IMR-90 (cell line): ENCODE results near the gene RPAP2. TPM values are rescaled to one million over a fixed set of nuclear protein-coding genes. Genes with fewer than 3 reads are reported as not detected.

Experiments
- ATAC-seq: fragments of 200-7000 bp; cut with Tn5 transposase; 2 replicates; pipeline ENCODE4 v1.9.1; 2020; ENCODE audit warnings: low read depth, mild to moderate bottlenecking, moderate library complexity
- BruUV-seq: library from RNA; stranded (reverse); fragments of 400-500 nt; replicated peaks from 2 replicates; lab custom pipeline; 2021; lab: Mats Ljungman, UMichigan
- CTCF ChIA-PET: fragments of 300-600 bp; formaldehyde crosslinking; extraction: SDS; loops from one replicate; lab custom pipeline; 2021; ENCODE audit warnings: antibody characterized with exemption; lab: Yijun Ruan, JAX
- POLR2A ChIA-PET: fragments of 300-600 bp; sonication (Branson Sonifier 250); formaldehyde crosslinking; loops from one replicate; lab custom pipeline; 2022; ENCODE audit warnings: antibody characterized with exemption; ENCODE audit not compliant: unreplicated experiment; lab: Charles Lee
- DNase-seq: peaks from one replicate; pipeline ENCODE4 v3.0.0; 2013
- H2AFZ ChIP-seq: replicated peaks from 2 replicates; pipeline ENCODE3; 2013; ENCODE audit warnings: low read length, mild to moderate bottlenecking; ENCODE audit not compliant: poor library complexity
- H2AK5ac ChIP-seq: 2 replicates; pipeline ENCODE4 v1.6.1; 2013; ENCODE audit warnings: low read depth, low read length, inconsistent platforms
- H2AK9ac ChIP-seq: replicated peaks from 2 replicates; pipeline ENCODE3; 2013; ENCODE audit warnings: mild to moderate bottlenecking, low read depth, low read length, moderate library complexity; ENCODE audit not compliant: poor library complexity
- H2BK120ac ChIP-seq: 2 replicates; pipeline ENCODE4 v1.6.1; 2013; ENCODE audit warnings: low read depth, low read length, inconsistent platforms
- H2BK15ac ChIP-seq: 3 replicates; pipeline ENCODE4 v1.6.1; 2013; ENCODE audit warnings: low read depth, low read length, inconsistent platforms
- H2BK20ac ChIP-seq: 2 replicates; pipeline ENCODE4 v1.6.1; 2013; ENCODE audit warnings: low read depth, mild to moderate bottlenecking, inconsistent platforms, low read length, moderate library complexity
- H2BK5ac ChIP-seq: 2 replicates; pipeline ENCODE4 v1.6.1; 2013; ENCODE audit warnings: mild to moderate bottlenecking, low read depth, low read length, inconsistent platforms; ENCODE audit not compliant: poor library complexity, severe bottlenecking
- H3K14ac ChIP-seq: replicated peaks from 2 replicates; pipeline ENCODE4 v1.6.1; 2013; ENCODE audit warnings: low read depth, low read length, inconsistent platforms
- H3K18ac ChIP-seq: 2 replicates; pipeline ENCODE4 v1.6.1; 2013; ENCODE audit warnings: low read depth, low read length, control low read depth
- H3K23ac ChIP-seq: 2 replicates; pipeline ENCODE4 v1.6.1; 2013; ENCODE audit warnings: low read depth, low read length, inconsistent platforms
- H3K27ac ChIP-seq: 2 replicates; pipeline ENCODE4 v1.5.1; 2013; ENCODE audit warnings: mild to moderate bottlenecking, control low read depth, low read length; ENCODE audit not compliant: insufficient read depth
- H3K27me3 ChIP-seq: 2 replicates; pipeline ENCODE4 v1.6.1; 2013; ENCODE audit warnings: low read length; ENCODE audit not compliant: control insufficient read depth, insufficient read depth
- H3K36me3 ChIP-seq: 2 replicates; pipeline ENCODE4 v1.6.1; 2013; ENCODE audit warnings: low read length, mixed read lengths; ENCODE audit not compliant: control insufficient read depth, insufficient read depth
- H3K4ac ChIP-seq: 2 replicates; pipeline ENCODE4 v1.6.1; 2013; ENCODE audit warnings: low read depth, low read length, inconsistent platforms
- H3K4me1 ChIP-seq: 2 replicates; pipeline ENCODE4 v1.6.1; 2013; ENCODE audit warnings: low read length, mixed read lengths; ENCODE audit not compliant: control insufficient read depth, insufficient read depth
- H3K4me2 ChIP-seq: 2 replicates; pipeline ENCODE4 v1.6.1; 2013; ENCODE audit warnings: low read depth, mild to moderate bottlenecking, control low read depth, low read length, moderate library complexity
- H3K4me3 ChIP-seq: 2 replicates; pipeline ENCODE4 v1.5.1; 2013; ENCODE audit warnings: low read depth, mild to moderate bottlenecking, control low read depth, low read length, moderate library complexity; ENCODE audit not compliant: insufficient read depth
- H3K56ac ChIP-seq: 2 replicates; pipeline ENCODE4 v1.6.1; 2013; ENCODE audit warnings: low read length, inconsistent platforms; ENCODE audit not compliant: insufficient read depth; ENCODE audit errors: extremely low read depth
- H3K79me1 ChIP-seq, 2 experiments: 2 replicates each; pipeline ENCODE4 v1.6.1; 2013; ENCODE audit warnings: low read length in 2 of 2, inconsistent platforms in 1 of 2, low read depth in 1 of 2
- H3K9ac ChIP-seq: 2 replicates; pipeline ENCODE4 v1.6.1; 2013; ENCODE audit warnings: low read depth, low read length, control low read depth
- H3K9me1 ChIP-seq: 2 replicates; pipeline ENCODE4 v1.6.1; 2013; ENCODE audit warnings: low read length, inconsistent platforms; ENCODE audit not compliant: insufficient read depth
- H3K9me3 ChIP-seq: 2 replicates; pipeline ENCODE4 v1.6.1; 2013; ENCODE audit warnings: low read length; ENCODE audit not compliant: control insufficient read depth, insufficient read depth
- H4K20me1 ChIP-seq: 2 replicates; pipeline ENCODE4 v1.6.1; 2013; ENCODE audit warnings: low read length, inconsistent platforms; ENCODE audit not compliant: insufficient read depth
- H4K5ac ChIP-seq: 2 replicates; pipeline ENCODE4 v1.6.1; 2013; ENCODE audit warnings: mild to moderate bottlenecking, low read depth, low read length, control low read depth
- H4K8ac ChIP-seq, 2 experiments: 2 replicates each; pipeline ENCODE4 v1.6.1; 2013; ENCODE audit warnings: low read depth in 2 of 2, low read length in 2 of 2, control low read depth in 1 of 2, inconsistent platforms in 1 of 2
- H4K91ac ChIP-seq: 2 replicates; pipeline ENCODE4 v1.6.1; 2013; ENCODE audit warnings: low read depth, low read length, inconsistent platforms; ENCODE audit not compliant: insufficient read depth
- CEBPB ChIP-seq: IDR thresholded peaks from 2 replicates; pipeline ENCODE4 v1.6.1; 2012; ENCODE audit warnings: low read depth, low read length, improper control_type of control experiment
- CHD1 ChIP-seq: IDR thresholded peaks from 2 replicates; pipeline ENCODE4 v1.6.1; 2012; ENCODE audit warnings: low read depth, low read length, improper control_type of control experiment
- MAZ ChIP-seq: IDR thresholded peaks from 2 replicates; pipeline ENCODE4 v1.6.1; 2012; ENCODE audit warnings: low read depth, mild to moderate bottlenecking, low read length, improper control_type of control experiment, moderate library complexity, borderline replicate concordance
- WGBS, 2 experiments: methylation state at CpG; one replicate each; pipeline versions ENCODE4 v1.1.5 to v1.1.7; 2013; ENCODE audit warnings: missing lambda C conversion rate in 2 of 2; ENCODE audit not compliant: insufficient read length in 1 of 2; ENCODE audit errors: extremely low coverage in 2 of 2; 5-methylcytosine and 5-hydroxymethylcytosine counted together
- dilution Hi-C: fragments of 300-500 bp; cut with HindIII; formaldehyde crosslinking; loops from one replicate; pipeline ENCODE4 v1.14.3; 2018; ENCODE audit warnings: low sequenced_read_pairs; ENCODE audit not compliant: unreplicated experiment
- in situ Hi-C: fragments of 300-500 bp; cut with MboI; formaldehyde crosslinking; loops from 3 replicates; pipeline ENCODE4 v1.14.3; 2019; ENCODE audit warnings: low sequenced_read_pairs, inconsistent platforms, mixed read lengths
- intact Hi-C: fragments of 100-400 bp; cut with micrococcal nuclease; formaldehyde crosslinking; loops from 2 replicates; pipeline ENCODE4 v1.10.0; 2022
- polyA plus RNA-seq, 3 experiments: library from polyadenylated mRNA; depleted of rRNA; stranded (reverse); fragments of >200 nt; gene quantifications; 2 replicates each; pipeline ENCODE4 v1.2.3, GENCODE V29; 2012; ENCODE audit warnings: low replicate concordance in 1 of 3
- total RNA-seq: library from RNA; depleted of rRNA; stranded (reverse); fragments of >200 nt; gene quantifications from 2 replicates; pipeline ENCODE4 v1.2.3, GENCODE V29; 2012

The RPAP2 gene
- total and polyA plus RNA-seq, 2 of the 4 experiments (the other 2 are of a cell fraction), result 7.1 to 13.6 TPM

DNA sequence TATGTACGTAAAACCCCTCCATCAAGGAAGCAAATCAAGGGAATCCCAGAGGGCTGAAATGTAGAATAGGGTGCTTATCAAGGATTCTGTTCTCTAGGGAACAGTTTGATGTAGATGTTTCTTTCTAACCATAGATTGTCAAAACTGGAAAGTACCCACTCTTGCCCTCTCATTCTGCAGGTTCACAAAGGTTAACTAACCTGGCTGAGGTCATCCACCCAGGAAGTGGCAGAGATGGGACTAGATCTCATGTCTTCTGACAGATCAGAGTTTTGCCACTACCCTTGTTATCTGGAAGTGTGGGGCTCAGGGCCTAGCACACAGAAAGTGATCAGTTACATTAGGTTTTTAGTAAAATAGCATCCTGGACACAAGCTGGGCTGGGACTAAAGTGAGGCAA is 140.4 kb downstream of the RPAP2 start:
- no peak overlapping the region for H2AK9ac ChIP-seq
- intact Hi-C loops, result no loop called here
- no peak overlapping the region for H3K4me2 ChIP-seq
- no peak overlapping the region for H3K4me3 ChIP-seq
- no peak overlapping the region for H3K14ac ChIP-seq
- no peak overlapping the region for H4K8ac ChIP-seq
- DNase-seq, result no peak
- H3K9me1 ChIP-seq, result peaks cover 9% of the 10 kb centered on the region
- H4K5ac ChIP-seq, result no peak overlapping the region
- no peaks in the 10 kb centered on the region for H3K27me3 ChIP-seq
- H2AK5ac ChIP-seq, result no peak overlapping the region
- H4K20me1 ChIP-seq, result no peaks in the 10 kb centered on the region
- H3K18ac ChIP-seq, result no peak overlapping the region
- H4K91ac ChIP-seq, result no peak overlapping the region
- no peak overlapping the region for H3K27ac ChIP-seq
- no peak overlapping the region for H2BK20ac ChIP-seq
- no peak overlapping the region for H3K56ac ChIP-seq
- no peak overlapping the region for H3K23ac ChIP-seq
- no TSS peak for BruUV-seq
- H2BK120ac ChIP-seq, result no peak overlapping the region
- ATAC-seq, result no peak
- CTCF ChIA-PET, result no interaction called here
- in situ Hi-C loops, result no loop called here
- TF ChIP-seq MAZ (no peak), CHD1 (no peak), CEBPB (no peak)
- no peak overlapping the region for H3K4ac ChIP-seq
- H3K9ac ChIP-seq, result no peak overlapping the region
- POLR2A ChIA-PET, result no interaction called here
- dilution Hi-C loops, result no loop called here
- H3K9me3 ChIP-seq, result no peaks in the 10 kb centered on the region; the same call in 1 of the 2 replicates
- H2BK5ac ChIP-seq, result no peak overlapping the region
- H3K4me1 ChIP-seq, result peaks cover 5% of the 10 kb centered on the region; the same call in 1 of the 2 replicates
- no CpG with 5 or more reads among the region's 1 CpG for WGBS, 2 experiments
- H3K36me3 ChIP-seq, result no peaks in the 10 kb centered on the region
- no peak overlapping the region for H2BK15ac ChIP-seq
- H2AFZ ChIP-seq, result no peak overlapping the region
- no peaks in the 10 kb centered on the region for H3K79me1 ChIP-seq
